ENCODE measurements around the gene WIPF3.
A peak's percentile ranks its signal among the peaks of the same experiment; 100 is the strongest.

The WIPF3 gene

GRCh38 chr7:29848941-29849340, 42.6 kb downstream of the WIPF3 start:
- no peak for DNase-seq

- no peak for DNase-seq
Observed at GRCh38 chr7:29851487-29851886, 45.2 kb downstream of the WIPF3 start.

DNA sequence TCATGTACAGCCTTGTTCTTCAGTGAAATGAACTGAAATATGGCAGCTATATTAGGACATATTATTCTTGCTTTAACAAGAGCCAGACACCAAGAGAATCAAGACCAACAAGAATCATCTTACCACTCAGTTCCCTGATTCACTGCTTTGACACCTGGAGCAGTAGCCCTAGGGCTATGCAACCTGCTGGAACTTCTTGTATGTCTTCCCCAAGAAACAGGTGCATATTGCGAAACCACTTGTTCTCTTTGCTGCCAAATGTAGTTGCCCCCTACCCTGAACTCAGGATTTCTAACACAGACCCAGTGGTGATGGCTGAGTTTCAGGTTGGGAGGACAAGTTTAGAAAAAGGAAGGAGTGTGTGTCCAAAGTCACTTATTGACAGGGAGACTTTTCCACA, 46.1 kb downstream of the WIPF3 start:
- no peak for DNase-seq

- DNase-seq = no peak
Observed at GRCh38 chr7:29853072-29853471, 46.8 kb downstream of the WIPF3 start.

DNA sequence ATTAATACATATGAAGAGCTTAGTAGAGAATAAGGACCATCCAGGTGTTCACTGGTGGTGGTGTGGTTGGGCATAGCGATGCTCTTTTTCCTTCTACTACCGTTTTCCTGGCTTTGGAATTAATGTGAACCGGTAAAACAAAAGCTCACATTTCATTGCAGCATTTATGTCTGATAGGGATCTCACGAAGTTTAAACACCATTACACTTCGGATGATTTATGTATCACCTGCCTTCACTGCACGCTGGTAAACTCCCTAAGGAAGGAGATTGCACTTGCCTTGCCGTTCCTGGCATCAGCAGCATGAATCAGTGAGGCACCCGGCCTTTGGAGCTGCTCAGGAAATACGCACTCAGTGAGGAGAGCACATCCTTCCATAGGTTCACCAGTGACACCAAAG, 47.5 kb downstream of the WIPF3 start:
- no peak for DNase-seq

GRCh38 chr7:29854257-29854938, 48.1 kb downstream of the WIPF3 start:
- no peak for DNase-seq

DNA sequence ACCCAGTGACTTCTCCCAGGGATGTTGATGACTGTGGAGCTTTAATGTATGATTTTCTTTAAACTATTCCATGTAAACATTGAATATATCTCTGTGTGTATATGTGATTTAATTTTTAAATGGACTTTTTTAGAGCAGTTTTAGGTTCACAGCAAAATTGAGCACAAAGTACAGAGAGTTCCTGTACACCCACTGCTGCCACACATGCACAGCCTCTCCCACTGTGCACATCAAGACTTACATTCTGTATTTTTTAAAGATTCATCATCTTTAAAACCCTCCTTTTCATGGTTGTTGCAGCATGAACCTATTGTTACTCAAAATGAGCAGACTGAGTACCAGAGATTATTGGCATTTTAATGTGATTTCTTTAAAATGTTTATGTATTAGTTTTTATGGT, 51.3 kb downstream of the WIPF3 start:
- no peak for DNase-seq

GRCh38 chr7:29858191-29858951, 52.1 kb downstream of the WIPF3 start:
- no peak for DNase-seq

- no peak for DNase-seq
Observed at GRCh38 chr7:29859104-29859503, 52.8 kb downstream of the WIPF3 start.

DNA sequence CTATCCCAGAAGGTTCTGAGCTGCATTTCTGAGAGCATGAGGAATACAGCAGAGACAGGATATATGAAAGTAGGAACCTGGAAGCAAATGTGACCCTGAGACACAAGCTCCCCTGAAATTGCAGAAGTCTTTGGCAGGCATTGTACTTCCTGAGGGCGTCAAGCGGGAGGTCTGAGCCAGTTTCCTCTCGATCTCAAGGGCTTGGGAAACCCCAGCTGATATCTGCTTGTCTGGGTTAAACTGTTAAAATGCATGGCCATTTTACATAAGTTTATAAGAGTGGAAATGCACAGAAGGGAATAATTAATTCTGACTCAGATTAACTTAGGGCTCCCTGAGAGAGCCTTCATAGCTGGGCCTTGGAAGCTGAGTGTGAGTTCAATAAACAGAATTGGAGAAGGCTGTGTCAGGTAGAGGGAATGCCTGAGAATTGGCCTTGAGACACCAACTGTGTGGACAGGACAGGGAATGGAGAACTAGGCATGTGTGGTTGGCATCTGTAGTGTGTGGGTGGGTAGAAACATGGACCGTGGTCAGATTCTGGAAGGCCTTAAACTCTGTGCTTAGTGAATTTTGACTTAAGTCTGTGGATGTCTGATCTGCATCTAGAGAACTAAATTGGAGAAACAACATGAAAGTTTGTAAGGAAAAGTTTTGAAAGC, 53.3 kb downstream of the WIPF3 start:
- DNase-seq = peak; percentile 69

DNA sequence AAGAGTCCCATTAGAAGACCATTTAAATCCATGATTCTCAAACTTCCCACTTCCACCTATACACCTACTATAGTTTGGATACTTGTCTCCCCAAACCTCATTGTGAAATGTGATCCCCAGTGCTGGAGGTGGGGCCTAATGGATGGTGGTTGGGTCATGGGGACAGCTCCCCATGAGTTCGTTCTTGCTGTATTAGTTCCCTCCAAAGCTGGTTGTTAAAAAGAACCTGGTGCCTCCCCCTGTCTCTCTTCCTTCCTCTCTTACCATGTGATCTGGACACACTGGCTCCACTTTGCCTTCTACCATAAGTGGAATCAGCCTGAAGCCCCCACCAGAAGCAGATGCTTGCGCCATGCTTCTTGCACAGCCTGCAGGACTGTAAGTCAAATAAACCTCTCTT, 53.9 kb downstream of the WIPF3 start:
- no peak for DNase-seq

GRCh38 chr7:29861884-29862283, 55.6 kb downstream of the WIPF3 start:
- DNase-seq = no peak

GRCh38 chr7:29864656-29865055, 58.3 kb downstream of the WIPF3 start:
- no peak for DNase-seq

DNA sequence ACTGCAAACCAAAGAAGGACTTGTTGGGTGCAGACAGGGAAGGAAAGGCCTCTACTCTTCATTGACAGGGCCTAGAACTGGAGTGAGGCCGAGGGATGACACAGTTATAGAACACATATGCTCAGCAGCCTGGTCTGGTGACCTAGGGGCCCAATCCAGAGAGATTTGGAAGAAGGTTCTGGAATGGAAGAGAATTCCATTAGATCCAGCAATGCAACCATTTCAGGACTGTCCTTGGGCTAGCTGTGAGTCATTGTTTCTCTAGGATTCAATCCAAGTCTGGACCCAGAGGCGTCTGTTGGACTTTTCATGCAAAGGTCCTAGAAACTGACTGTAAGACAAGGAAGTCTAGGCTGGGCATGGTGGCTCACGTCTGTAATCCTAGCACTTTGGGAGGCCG, 59.2 kb downstream of the WIPF3 start:
- no peak for DNase-seq

DNA sequence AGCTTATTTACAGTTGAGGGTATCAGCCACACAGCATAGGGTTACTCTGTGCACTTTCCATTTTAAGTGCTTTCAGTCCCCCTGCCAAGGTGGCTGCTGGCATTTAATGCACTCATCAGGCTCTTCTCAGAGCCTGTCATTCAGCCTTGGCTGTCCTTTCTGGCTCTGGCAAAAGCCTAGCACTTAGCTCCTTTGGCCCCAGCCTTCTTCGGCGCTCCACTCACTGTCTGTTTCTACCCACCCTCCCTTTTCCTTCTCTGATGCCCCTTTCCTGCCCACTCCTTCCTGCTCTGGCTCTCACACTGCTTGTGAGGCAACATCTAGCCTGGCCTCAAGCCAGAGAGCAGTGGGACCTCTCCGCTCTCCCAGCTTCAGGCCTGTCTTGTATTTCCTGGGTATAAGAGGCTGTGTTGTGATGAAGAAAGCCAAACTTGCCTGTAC, 60.2 kb downstream of the WIPF3 start:
- DNase-seq = peak; percentile 81

DNA sequence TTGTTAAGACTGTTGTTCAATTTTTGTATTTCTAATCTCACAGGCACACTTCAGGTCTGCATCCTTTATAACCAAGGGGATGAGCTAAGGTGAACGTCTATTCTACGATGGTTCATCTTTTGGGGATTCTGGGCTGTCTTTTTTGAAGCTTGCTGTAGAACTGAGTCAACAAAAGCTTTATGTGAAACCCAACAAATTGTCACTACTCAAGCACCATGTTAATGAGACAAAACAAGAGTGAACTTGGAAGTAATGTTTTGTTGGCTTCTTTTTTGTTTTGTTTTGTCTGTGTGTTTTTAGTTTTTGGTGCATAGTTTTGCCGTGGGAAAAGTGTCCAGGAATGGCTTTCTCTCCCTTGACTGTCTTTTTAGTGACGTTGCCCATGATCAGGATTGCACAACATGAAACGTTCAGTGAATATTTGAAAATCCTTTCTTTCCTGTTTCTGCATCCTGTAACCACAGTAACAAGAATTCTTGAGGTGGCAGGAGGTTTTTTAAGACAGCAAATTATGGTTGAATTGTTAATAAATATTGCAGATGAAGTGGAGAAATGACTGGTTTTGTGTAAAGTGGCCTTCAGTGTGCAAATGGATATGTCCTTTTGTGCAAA, 65.6 kb downstream of the WIPF3 start:
- no peak for DNase-seq

GRCh38 chr7:29873644-29874294, 67.5 kb downstream of the WIPF3 start:
- no peak for DNase-seq

DNA sequence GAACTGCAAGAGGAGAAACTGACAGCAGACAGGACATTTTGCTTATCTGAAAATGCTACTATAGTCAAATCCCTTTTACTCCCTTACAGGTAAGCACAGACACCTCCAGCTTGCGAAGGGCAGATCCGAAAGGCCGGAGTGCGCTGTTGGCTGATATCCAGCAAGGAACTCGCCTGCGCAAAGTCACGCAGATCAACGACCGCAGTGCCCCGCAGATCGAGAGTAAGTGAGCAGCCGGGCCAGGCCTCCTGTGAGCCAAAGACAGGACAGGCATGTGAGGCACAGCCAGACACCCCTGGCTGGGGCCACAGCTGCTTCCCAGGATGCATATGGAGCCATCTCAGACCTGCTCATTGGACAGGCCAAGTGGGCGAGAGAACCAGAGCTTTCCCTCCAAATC, 69.4 kb downstream of the WIPF3 start:
- no peak for DNase-seq

GRCh38 chr7:29877196-29877595, 70.9 kb downstream of the WIPF3 start:
- DNase-seq = no peak

DNA sequence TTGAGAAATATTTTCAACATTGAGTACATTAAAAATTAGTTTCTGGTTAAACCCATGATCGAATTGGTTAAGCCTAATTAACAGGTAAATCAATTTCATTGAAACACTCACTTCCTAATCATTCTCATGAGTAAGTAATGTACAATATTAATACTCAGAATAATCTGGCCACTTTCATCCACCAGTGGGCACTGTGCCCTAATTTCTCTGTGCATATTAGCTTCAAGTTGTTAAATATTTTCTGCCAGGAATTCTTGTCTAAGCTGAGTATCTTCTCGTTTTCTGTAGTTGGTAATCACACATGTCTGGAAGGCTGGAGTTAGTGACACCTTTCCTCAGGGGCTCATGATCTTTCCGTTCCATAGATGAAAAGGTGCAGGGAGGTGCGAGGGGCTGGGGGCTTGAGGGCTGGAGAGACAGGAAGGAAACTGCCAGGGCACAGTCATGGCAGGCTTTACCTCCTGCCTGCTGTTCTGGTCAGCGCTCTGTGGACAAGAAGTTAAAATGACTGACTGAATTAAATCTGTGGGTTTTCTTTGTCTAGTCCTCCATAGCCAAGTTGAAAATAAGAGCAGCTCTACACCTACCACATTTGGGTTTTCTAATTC, 71.9 kb downstream of the WIPF3 start:
- DNase-seq = peak; percentile 82

DNA sequence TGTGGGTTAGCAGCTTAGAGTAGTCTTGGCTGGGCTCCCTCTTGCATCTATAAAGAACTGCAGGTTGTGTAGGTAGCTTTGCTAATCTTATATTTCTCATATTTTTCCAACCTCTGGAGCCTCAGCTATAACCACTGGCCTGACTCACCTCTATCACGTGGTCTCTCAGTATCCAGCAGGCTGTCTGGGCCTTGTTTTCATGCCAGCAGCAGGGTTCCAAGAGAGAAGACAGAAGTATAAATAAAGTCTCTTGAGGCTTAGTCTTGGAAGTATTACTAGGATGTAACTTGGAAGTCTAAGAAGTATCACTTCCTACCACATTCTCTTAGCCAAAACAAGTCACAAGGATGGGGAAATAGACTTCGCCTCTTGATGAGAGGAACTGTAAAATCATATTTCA, 73.3 kb downstream of the WIPF3 start:
- DNase-seq = no peak

GRCh38 chr7:29881724-29882123, 75.4 kb downstream of the WIPF3 start:
- DNase-seq = no peak

DNA sequence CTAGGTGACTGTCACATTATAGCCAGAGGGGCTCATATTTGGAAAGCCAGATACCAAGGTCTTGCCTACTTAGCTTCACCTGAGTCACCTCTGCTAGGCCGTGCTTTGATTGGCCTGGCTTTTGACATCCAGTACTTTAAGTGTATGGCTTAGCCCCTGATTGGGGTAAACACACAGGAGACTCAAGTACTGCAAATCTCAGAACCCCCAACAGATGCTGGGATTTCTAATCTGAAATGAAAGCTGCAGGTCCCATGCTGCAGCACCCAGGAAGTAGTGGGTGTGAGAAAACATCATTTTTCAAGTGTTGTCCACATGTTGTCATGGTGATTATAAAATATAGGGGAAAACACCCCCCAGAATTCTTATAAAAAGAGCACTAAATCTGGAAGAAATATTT, 76.2 kb downstream of the WIPF3 start:
- no peak for DNase-seq
